ENCODE results near the gene ST3GAL4. TPM values are rescaled to one million over a fixed set of nuclear protein-coding genes. Genes with fewer than 3 reads are reported as not detected.

ST3GAL4 gene
- total and polyA plus RNA-seq, 2 donors (not counting 1 experiment from before 2014, with no cell fraction given) = 1.1 to 1.9 TPM

DNA sequence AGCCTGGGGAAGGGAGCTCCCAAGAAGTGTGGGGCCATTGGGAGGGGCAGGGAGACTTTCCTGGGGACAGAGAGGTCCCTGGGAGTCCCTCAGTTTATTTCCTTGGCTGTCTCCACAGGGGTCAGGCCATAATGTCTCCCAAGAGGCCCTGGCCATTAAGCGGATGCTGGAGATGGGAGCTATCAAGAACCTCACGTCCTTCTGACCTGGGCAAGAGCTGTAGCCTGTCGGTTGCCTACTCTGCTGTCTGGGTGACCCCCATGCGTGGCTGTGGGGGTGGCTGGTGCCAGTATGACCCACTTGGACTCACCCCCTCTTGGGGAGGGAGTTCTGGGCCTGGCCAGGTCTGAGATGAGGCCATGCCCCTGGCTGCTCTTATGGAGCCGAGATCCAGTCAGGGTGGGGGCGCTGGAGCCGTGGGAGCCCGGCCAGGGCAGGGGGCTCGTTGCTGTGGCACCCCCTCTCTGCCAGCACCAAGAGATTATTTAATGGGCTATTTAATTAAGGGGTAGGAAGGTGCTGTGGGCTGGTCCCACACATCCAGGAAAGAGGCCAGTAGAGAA is 58.4 kb downstream of the ST3GAL4 start:
- Mint-ChIP-seq H3K27ac (no peak overlapping the region), H3K4me1 (peaks cover 9% of the 10 kb centered on the region), H3K27me3 (no peaks in the 10 kb centered on the region), H3K9me3 (ENCODE audit: insufficient read depth) (no peaks in the 10 kb centered on the region), H3K4me3 (no peak overlapping the region)
- POLR2A ChIA-PET = no interaction called here
- peaks cover 0 to 13% (median 0%) of the 10 kb centered on the region in 4 experiments for H3K27me3 ChIP-seq (replicated peaks in 1 of 4; ENCODE audit: control extremely low read depth in 1 of 4, control insufficient read depth in 3 of 4, insufficient read depth in 4 of 4, low read length in 3 of 4)
- no peaks in the 10 kb centered on the region for H3K36me3 ChIP-seq (replicated peaks in 1 of 2; ENCODE audit: control extremely low read depth in 1 of 2, control insufficient read depth in 1 of 2, extremely low read depth in 1 of 2, insufficient read depth in 2 of 2, low read length in 1 of 2)
- no peak for ATAC-seq (ENCODE audit: low read depth)
- WGBS (ENCODE audit: insufficient coverage) = 93% methylated on average over 6 of the region's 9 CpGs
- TF ChIP-seq, protein P1, sequence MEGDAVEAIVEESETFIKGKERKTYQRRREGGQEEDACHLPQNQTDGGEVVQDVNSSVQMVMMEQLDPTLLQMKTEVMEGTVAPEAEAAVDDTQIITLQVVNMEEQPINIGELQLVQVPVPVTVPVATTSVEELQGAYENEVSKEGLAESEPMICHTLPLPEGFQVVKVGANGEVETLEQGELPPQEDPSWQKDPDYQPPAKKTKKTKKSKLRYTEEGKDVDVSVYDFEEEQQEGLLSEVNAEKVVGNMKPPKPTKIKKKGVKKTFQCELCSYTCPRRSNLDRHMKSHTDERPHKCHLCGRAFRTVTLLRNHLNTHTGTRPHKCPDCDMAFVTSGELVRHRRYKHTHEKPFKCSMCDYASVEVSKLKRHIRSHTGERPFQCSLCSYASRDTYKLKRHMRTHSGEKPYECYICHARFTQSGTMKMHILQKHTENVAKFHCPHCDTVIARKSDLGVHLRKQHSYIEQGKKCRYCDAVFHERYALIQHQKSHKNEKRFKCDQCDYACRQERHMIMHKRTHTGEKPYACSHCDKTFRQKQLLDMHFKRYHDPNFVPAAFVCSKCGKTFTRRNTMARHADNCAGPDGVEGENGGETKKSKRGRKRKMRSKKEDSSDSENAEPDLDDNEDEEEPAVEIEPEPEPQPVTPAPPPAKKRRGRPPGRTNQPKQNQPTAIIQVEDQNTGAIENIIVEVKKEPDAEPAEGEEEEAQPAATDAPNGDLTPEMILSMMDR (IDR thresholded peaks at IDR 0.05) = no peak
- no peak for TF ChIP-seq EZH2 (IDR thresholded peaks at IDR 0.05; ENCODE audit: borderline replicate concordance, insufficient read depth, low read depth, low read length, poor library complexity, severe bottlenecking)
- DNase-seq = no peak
- no peaks in the 10 kb centered on the region for H4K20me1 ChIP-seq (ENCODE audit: control insufficient read depth, insufficient read depth, low read length, poor library complexity, severe bottlenecking)
- no peak overlapping the region for H3K4me2 ChIP-seq (replicated peaks; ENCODE audit: low read depth, low read length, poor library complexity, severe bottlenecking)
- peaks cover 8 to 10% of the 10 kb centered on the region in 2 donors for H3K4me1 ChIP-seq (ENCODE audit: control insufficient read depth in 2 of 2, insufficient read depth in 2 of 2, low read length in 2 of 2)
- H3K4me3 ChIP-seq (ENCODE audit: control extremely low read depth in 1 of 5, extremely low read depth in 1 of 5, insufficient read depth in 1 of 5, low read depth in 2 of 5, low read length in 4 of 5) = no peak overlapping the region
- intact Hi-C loops (cut with micrococcal nuclease) = no loop called here
- no peaks in the 10 kb centered on the region for H3K79me2 ChIP-seq (ENCODE audit: control insufficient read depth, insufficient read depth, low read length)
- CTCF ChIA-PET = no interaction called here
- H3K27ac ChIP-seq (ENCODE audit: low read length in 2 of 2) = no peak overlapping the region
- H3K9ac ChIP-seq (ENCODE audit: low read length) = no peak overlapping the region
- peaks cover 0 to 2% (median 0%) of the 10 kb centered on the region in 3 donors for H3K9me3 ChIP-seq (ENCODE audit: control extremely low read depth in 1 of 3, control insufficient read depth in 2 of 3, insufficient read depth in 1 of 3, low read length in 2 of 3)
- no peak overlapping the region for H2AFZ ChIP-seq (ENCODE audit: insufficient read depth, low read depth, low read length, poor library complexity, severe bottlenecking)

DNA sequence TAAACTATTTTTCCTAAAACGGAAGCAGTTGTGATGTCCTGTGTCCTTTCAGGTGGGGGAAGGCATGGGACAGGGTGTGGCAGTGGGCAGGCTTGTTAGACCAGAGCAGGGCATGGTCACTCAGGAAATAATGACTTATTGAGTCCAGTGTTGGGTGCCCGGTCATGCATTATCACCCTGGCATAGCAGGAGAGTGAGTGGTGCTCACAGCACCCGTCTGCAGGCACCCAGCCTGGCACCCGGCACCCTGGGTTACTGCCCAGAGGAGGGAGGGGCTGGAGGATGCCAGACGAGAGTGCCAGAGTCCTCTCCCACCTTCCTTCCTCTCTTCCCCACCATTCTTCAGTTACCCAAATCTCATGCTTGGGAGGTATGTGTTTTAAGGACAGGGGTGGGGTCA is 59.1 kb downstream of the ST3GAL4 start:
- peaks cover 0 to 13% (median 0%) of the 10 kb centered on the region in 4 experiments for H3K27me3 ChIP-seq (replicated peaks in 1 of 4; ENCODE audit: control extremely low read depth in 1 of 4, control insufficient read depth in 3 of 4, insufficient read depth in 4 of 4, low read length in 3 of 4)

More for the DNA sequence above, 59.1 kb downstream of the ST3GAL4 start:
- ChIA-PET POLR2A (no interaction called here), CTCF (no interaction called here)
- H3K4me2 ChIP-seq (replicated peaks; ENCODE audit: low read depth, low read length, poor library complexity, severe bottlenecking) = no peak overlapping the region
- H2AFZ ChIP-seq (ENCODE audit: insufficient read depth, low read depth, low read length, poor library complexity, severe bottlenecking) = no peak overlapping the region
- H3K9me3 Mint-ChIP-seq (ENCODE audit: insufficient read depth) = no peaks in the 10 kb centered on the region
- H3K9ac ChIP-seq (ENCODE audit: low read length) = no peak overlapping the region
- H3K4me3 ChIP-seq (ENCODE audit: control extremely low read depth in 1 of 5, extremely low read depth in 1 of 5, insufficient read depth in 1 of 5, low read depth in 2 of 5, low read length in 4 of 5) = no peak overlapping the region
- peaks cover 0 to 2% (median 0%) of the 10 kb centered on the region in 3 donors for H3K9me3 ChIP-seq (ENCODE audit: control extremely low read depth in 1 of 3, control insufficient read depth in 2 of 3, insufficient read depth in 1 of 3, low read length in 2 of 3)
- intact Hi-C loops (cut with micrococcal nuclease) = no loop called here
- 94% methylated on average over 2 of the region's 5 CpGs for WGBS (ENCODE audit: insufficient coverage)
- H4K20me1 ChIP-seq (ENCODE audit: control insufficient read depth, insufficient read depth, low read length, poor library complexity, severe bottlenecking) = no peaks in the 10 kb centered on the region
- H3K79me2 ChIP-seq (ENCODE audit: control insufficient read depth, insufficient read depth, low read length) = no peaks in the 10 kb centered on the region
- peaks cover 9% of the 10 kb centered on the region for H3K4me1 Mint-ChIP-seq
- H3K27ac ChIP-seq (ENCODE audit: low read length in 2 of 2) = no peak overlapping the region
- H3K27ac Mint-ChIP-seq = no peak overlapping the region
- TF ChIP-seq, protein P1 (IDR thresholded peaks at IDR 0.05) = no peak
- no peak for TF ChIP-seq EZH2 (IDR thresholded peaks at IDR 0.05; ENCODE audit: borderline replicate concordance, insufficient read depth, low read depth, low read length, poor library complexity, severe bottlenecking)
- H3K4me3 Mint-ChIP-seq = no peak overlapping the region
- ATAC-seq (ENCODE audit: low read depth) = no peak
- H3K36me3 ChIP-seq (replicated peaks in 1 of 2; ENCODE audit: control extremely low read depth in 1 of 2, control insufficient read depth in 1 of 2, extremely low read depth in 1 of 2, insufficient read depth in 2 of 2, low read length in 1 of 2) = no peaks in the 10 kb centered on the region
- no peak for DNase-seq
- H3K27me3 Mint-ChIP-seq = no peaks in the 10 kb centered on the region
- peaks cover 8 to 10% of the 10 kb centered on the region in 2 donors for H3K4me1 ChIP-seq (ENCODE audit: control insufficient read depth in 2 of 2, insufficient read depth in 2 of 2, low read length in 2 of 2)
